H1 (cell line): ENCODE data around the gene STK11. TPM values are rescaled to one million over a fixed set of nuclear protein-coding genes. Genes with fewer than 3 reads are reported as not detected.

Source experiments
- CTCF ChIA-PET: fragments of 300-600 bp; sonication (Branson Sonifier 250); formaldehyde crosslinking; loops from one replicate; lab custom pipeline; 2021; ENCODE audit not compliant: partially characterized antibody; lab: Charles Lee
- POLR2A ChIA-PET: fragments of 300-600 bp; sonication (Branson Sonifier 250); formaldehyde crosslinking; loops from one replicate; lab custom pipeline; 2021; ENCODE audit warnings: inconsistent platforms; ENCODE audit not compliant: partially characterized antibody; lab: Charles Lee
- DNase-seq, 2 experiments: peaks; one replicate each; pipeline versions ENCODE4 v3.0.0 to v3.0.0-alpha.2; 2010 to 2022; ENCODE audit warnings: low spot score in 2 of 2, low read depth in 1 of 2, mixed read lengths in 1 of 2
- FAIRE-seq: peaks from 2 replicates; lab custom pipeline; 2011; peaks lifted over from hg19 to GRCh38; lab: Jason Lieb, UNC
- H2AFZ ChIP-seq: 2 replicates; pipeline ENCODE4 v1.8.1; 2012; ENCODE audit warnings: low read length, inconsistent platforms
- H2AK5ac ChIP-seq: 2 replicates; pipeline ENCODE4 v1.6.1; 2013; ENCODE audit warnings: low read depth, low read length
- H2BK120ac ChIP-seq: replicated peaks from 2 replicates; pipeline ENCODE3; 2013; ENCODE audit warnings: low read depth, low read length, inconsistent platforms
- H2BK12ac ChIP-seq: 2 replicates; pipeline ENCODE4 v1.6.1; 2013; ENCODE audit warnings: low read depth, low read length
- H2BK15ac ChIP-seq: 2 replicates; pipeline ENCODE4 v1.6.1; 2013; ENCODE audit warnings: low read length
- H2BK20ac ChIP-seq: 2 replicates; pipeline ENCODE4 v1.6.1; 2013; ENCODE audit warnings: low read length
- H2BK5ac ChIP-seq: 2 replicates; pipeline ENCODE4 v1.6.1; 2013; ENCODE audit warnings: low read depth, low read length
- H3K14ac ChIP-seq: 2 replicates; pipeline ENCODE4 v1.6.1; 2013; ENCODE audit warnings: inconsistent platforms; ENCODE audit not compliant: insufficient read length
- H3K18ac ChIP-seq: 2 replicates; pipeline ENCODE4 v1.6.1; 2013; ENCODE audit warnings: low read length; ENCODE audit errors: extremely low read depth
- H3K23ac ChIP-seq: 2 replicates; pipeline ENCODE4 v1.6.1; 2013; ENCODE audit warnings: inconsistent platforms; ENCODE audit not compliant: insufficient read length
- H3K23me2 ChIP-seq: 2 replicates; pipeline ENCODE4 v1.6.1; 2013; ENCODE audit warnings: low read depth, low read length
- H3K27ac ChIP-seq: 2 replicates; pipeline ENCODE4 v1.6.1; 2011; ENCODE audit warnings: low read depth, low read length, inconsistent platforms
- H3K27me3 ChIP-seq, 4 experiments: replicated peaks in 1 of 4; 1 replicate in 1 of 4; 2 replicates in 3 of 4; pipeline versions ENCODE4 v1.6.1 to v1.8.1; 2011 to 2013; ENCODE audit warnings: low read length in 3 of 4, mild to moderate bottlenecking in 3 of 4, inconsistent platforms in 2 of 4, mixed read lengths in 2 of 4, moderate library complexity in 1 of 4; ENCODE audit not compliant: control insufficient read depth in 3 of 4, insufficient read depth in 3 of 4; ENCODE audit errors: extremely low read depth in 1 of 4
- H3K36me3 ChIP-seq, 4 experiments: 2 replicates each; pipeline versions ENCODE4 v1.6.1 to v1.8.1; 2011 to 2013; ENCODE audit warnings: mild to moderate bottlenecking in 4 of 4, low read length in 3 of 4, moderate library complexity in 2 of 4, control low read depth in 1 of 4, inconsistent platforms in 1 of 4; ENCODE audit not compliant: insufficient read depth in 4 of 4, control insufficient read depth in 2 of 4
- H3K4ac ChIP-seq: replicated peaks from 2 replicates; pipeline ENCODE3; 2013; ENCODE audit warnings: low read length, low read depth, mixed read lengths, inconsistent platforms; ENCODE audit not compliant: insufficient read length
- H3K4me1 ChIP-seq, 4 experiments: replicated peaks in 1 of 4; 1 replicate in 1 of 4; 2 replicates in 3 of 4; pipeline versions ENCODE4 v1.6.1 to v1.8.1; 2011 to 2013; ENCODE audit warnings: low read length in 3 of 4, inconsistent platforms in 2 of 4, mixed read lengths in 1 of 4; ENCODE audit not compliant: insufficient read depth in 4 of 4, control insufficient read depth in 3 of 4
- H3K4me2 ChIP-seq, 2 experiments: 2 replicates each; pipeline versions ENCODE4 v1.6.1 to v1.8.1; 2011 to 2013; ENCODE audit warnings: low read depth in 2 of 2, low read length in 2 of 2, control low read depth in 1 of 2, inconsistent platforms in 1 of 2, mild to moderate bottlenecking in 1 of 2; ENCODE audit not compliant: insufficient read depth in 1 of 2
- H3K4me3 ChIP-seq, 4 experiments: fragments of 200-600, 300-600 bp in 1 of 4; sonication (generic), shearing (Covaris generic), sonication (Bioruptor Twin) in 1 of 4; 2 replicates each; pipeline versions ENCODE4 v1.5.1 to v1.8.1; 2011 to 2016; ENCODE audit warnings: low read length in 4 of 4, low read depth in 3 of 4, control low read depth in 2 of 4, inconsistent platforms in 2 of 4, mild to moderate bottlenecking in 2 of 4, mixed read lengths in 1 of 4, moderate library complexity in 1 of 4; ENCODE audit not compliant: insufficient read depth in 2 of 4; ENCODE audit errors: extremely low read depth in 1 of 4
- H3K56ac ChIP-seq: replicated peaks from 2 replicates; pipeline ENCODE3; 2013; ENCODE audit warnings: low read depth, mild to moderate bottlenecking, mixed read lengths, low read length, inconsistent platforms; ENCODE audit not compliant: insufficient read length
- H3K79me1 ChIP-seq: 2 replicates; pipeline ENCODE4 v1.6.1; 2013; ENCODE audit warnings: low read depth, low read length, control low read depth
- H3K79me2 ChIP-seq, 2 experiments: 2 replicates each; pipeline versions ENCODE4 v1.6.1 to v1.8.1; 2012 to 2013; ENCODE audit warnings: low read length in 2 of 2, mild to moderate bottlenecking in 2 of 2, inconsistent platforms in 1 of 2; ENCODE audit not compliant: insufficient read depth in 2 of 2, control insufficient read depth in 1 of 2
- H3K9ac ChIP-seq, 4 experiments: replicated peaks in 1 of 4; 1 replicate in 1 of 4; 2 replicates in 3 of 4; pipeline versions ENCODE4 v1.6.1 to v1.8.1; 2011 to 2013; ENCODE audit warnings: low read depth in 3 of 4, low read length in 3 of 4, control low read depth in 2 of 4, mild to moderate bottlenecking in 2 of 4, moderate library complexity in 2 of 4, inconsistent platforms in 1 of 4; ENCODE audit errors: extremely low read depth in 1 of 4
- H3K9me3 ChIP-seq, 2 experiments: 2 replicates each; pipeline versions ENCODE4 v1.6.1 to v1.8.1; 2012 to 2013; ENCODE audit warnings: mild to moderate bottlenecking in 2 of 2, moderate library complexity in 2 of 2, control low read depth in 1 of 2, inconsistent platforms in 1 of 2, low read depth in 1 of 2, low read length in 1 of 2, mixed read lengths in 1 of 2; ENCODE audit not compliant: insufficient read depth in 2 of 2
- H4K20me1 ChIP-seq, 2 experiments: replicated peaks in 1 of 2; 2 replicates each; pipeline versions ENCODE3 to v1.8.1; 2011 to 2013; ENCODE audit warnings: inconsistent platforms in 2 of 2, low read length in 2 of 2, mild to moderate bottlenecking in 1 of 2; ENCODE audit not compliant: insufficient read depth in 2 of 2, control insufficient read depth in 1 of 2
- H4K5ac ChIP-seq: 2 replicates; pipeline ENCODE4 v1.6.1; 2013; ENCODE audit warnings: low read length, low read depth, mixed read lengths, inconsistent platforms; ENCODE audit not compliant: insufficient read length
- H4K8ac ChIP-seq: 2 replicates; pipeline ENCODE4 v1.8.0; 2013; ENCODE audit warnings: mild to moderate bottlenecking, moderate library complexity, low read length, inconsistent platforms; ENCODE audit not compliant: insufficient read depth; ENCODE audit errors: extremely low read depth
- H4K91ac ChIP-seq: replicated peaks from 2 replicates; pipeline ENCODE3; 2013; ENCODE audit warnings: low read length, mixed read lengths, inconsistent platforms; ENCODE audit not compliant: insufficient read length
- ATF2 ChIP-seq: IDR thresholded peaks from 2 replicates; pipeline ENCODE4 v1.6.1; 2012; ENCODE audit warnings: low read length, inconsistent platforms
- POLR2A ChIP-seq, 2 experiments: IDR thresholded peaks; 1 replicate in 1 of 2; 2 replicates in 1 of 2; pipeline ENCODE4 v1.6.1; 2011; ENCODE audit warnings: low read depth in 2 of 2, low read length in 2 of 2, mild to moderate bottlenecking in 2 of 2; ENCODE audit errors: control extremely low read depth in 1 of 2
- TBP ChIP-seq: IDR thresholded peaks from 2 replicates; pipeline ENCODE4 v1.6.1; 2011; ENCODE audit warnings: low read depth, low read length, improper control_type of control experiment
- WGBS, 2 experiments: shearing (Covaris generic) in 1 of 2; methylation state at CpG; one replicate each; pipeline versions ENCODE4 v1.1.6 to v1.1.7; 2013 to 2015; ENCODE audit warnings: low lambda C conversion rate in 2 of 2, mixed read lengths in 2 of 2, inconsistent platforms in 1 of 2, low coverage in 1 of 2, missing lambda C conversion rate in 1 of 2; ENCODE audit not compliant: insufficient replicate concordance in 2 of 2, insufficient coverage in 1 of 2, insufficient read length in 1 of 2; ENCODE audit errors: extremely low coverage in 1 of 2, missing lambda C conversion rate in 1 of 2; 5-methylcytosine and 5-hydroxymethylcytosine counted together
- polyA plus RNA-seq, 7 experiments: library from polyadenylated mRNA; depleted of rRNA in 3 of 7; stranded (reverse) in 5 of 7; unstranded in 2 of 7; fragments of >200 nt in 5 of 7; fragments of 200-250 nt in 2 of 7; gene quantifications; 1 replicate in 5 of 7; 2 replicates in 1 of 7; 4 replicates in 1 of 7; pipeline versions ENCODE4 v1.2.1 to v1.2.3, GENCODE V29; 2011 to 2013; ENCODE audit warnings: missing spikeins in 2 of 7, mixed read lengths in 2 of 7
- total RNA-seq: library from RNA; stranded (reverse); fragmentation: NEBNext Ultra II Directional; extraction: Animal tissue kit (Norgen Biotek cat#: 25700); gene quantifications from 2 replicates; pipeline ENCODE4 v1.2.1, GENCODE V29; 2021

The STK11 gene
- total and polyA plus RNA-seq, 2 of the 8 experiments (the other 6 are each of a cell fraction or from before 2014, with no cell fraction given), result 45.3 to 70.7 TPM

GRCh38 chr19:1270854-1271527, 65.4 kb downstream of the STK11 start:
- no peak overlapping the region for H3K18ac ChIP-seq
- no peak overlapping the region for H3K23ac ChIP-seq
- H3K36me3 ChIP-seq, result peaks cover 33 to 46% (median 41%) of the 10 kb centered on the region in 4 experiments
- H4K91ac ChIP-seq, result no peak overlapping the region
- no peak overlapping the region for H4K8ac ChIP-seq
- no peak overlapping the region for H3K56ac ChIP-seq
- ChIA-PET POLR2A (interaction anchor here (1.0 to 11.4 kb wide), 8 partner anchors 9 to 152 kb away, joined by 3 to 331 read pairs (median 3); partner anchors contain the start of gene CIRBP), CTCF (interaction anchor here (0.8 kb wide), 1 partner anchor 9 kb away, joined by 3 read pairs; no protein-coding TSS in a partner anchor)
- no peak overlapping the region for H3K14ac ChIP-seq
- no peak overlapping the region for H3K4ac ChIP-seq
- H2AFZ ChIP-seq, result no peak overlapping the region
- 82% methylated on average over 19 of the region's 26 CpGs; no CpG with 5 or more reads in 1 of the 2 experiments for WGBS, 2 experiments
- no peak overlapping the region for H4K5ac ChIP-seq
- no peak overlapping the region for H2BK20ac ChIP-seq
- H3K23me2 ChIP-seq, result peaks cover 21% of the 10 kb centered on the region; the same call in 1 of the 2 replicates
- H3K9ac ChIP-seq, result peak overlapping the region in 1 of 4 experiments; percentile 20; a peak in 1 of 7 replicates
- H2BK120ac ChIP-seq, result no peak overlapping the region
- H3K4me3 ChIP-seq, result peak overlapping the region in 1 of 4 experiments; percentile 88; a peak in 2 of 8 replicates
- no peak for DNase-seq
- H4K20me1 ChIP-seq, result peaks cover 7 to 25% of the 10 kb centered on the region in 2 experiments
- H2BK5ac ChIP-seq, result peak overlapping the region; percentile 66; the same call in 1 of the 2 replicates
- peaks cover 0 to 10% (median 5%) of the 10 kb centered on the region in 4 experiments; a peak in 4 of 7 replicates for H3K27me3 ChIP-seq
- no peaks in the 10 kb centered on the region for H3K9me3 ChIP-seq
- no peak overlapping the region for H3K27ac ChIP-seq
- no peak for FAIRE-seq
- H3K4me2 ChIP-seq, result peak overlapping the region; percentile 18 to 83; a peak in 3 of 4 replicates
- H2BK12ac ChIP-seq, result no peak overlapping the region
- H2AK5ac ChIP-seq, result no peak overlapping the region
- peak; percentile 18 to 29; a peak in 2 of 3 replicates for TF ChIP-seq POLR2A (IDR thresholded peaks at IDR 0.05; ENCODE audit: control extremely low read depth in 1 of 2, low read depth in 2 of 2, low read length in 2 of 2)
- TF ChIP-seq ATF2, result 0 out of 2 replicates have a peak, but pooled peaks have one; percentile 10
- no peak for TF ChIP-seq TBP
- peaks cover 5 to 32% of the 10 kb centered on the region in 2 experiments for H3K79me2 ChIP-seq
- peaks cover 17% of the 10 kb centered on the region for H3K79me1 ChIP-seq
- H3K4me1 ChIP-seq, result peaks cover 4 to 46% (median 31%) of the 10 kb centered on the region in 4 experiments
- H2BK15ac ChIP-seq, result no peak overlapping the region
